ENCODE measurements around the gene GID4. TPM values are rescaled to one million over a fixed set of nuclear protein-coding genes. Genes with fewer than 3 reads are reported as not detected.
A peak's percentile ranks its signal among the peaks of the same experiment; 100 is the strongest.

Gene GID4
- total RNA-seq, 2 donors from 2014 or later, result 6.4 to 7.2 TPM

GRCh38 chr17:18084256-18084655, 45.0 kb downstream of the GID4 start:
- no peak overlapping the region for H3K4me3 Mint-ChIP-seq
- no peaks in the 10 kb centered on the region for H3K9me3 Mint-ChIP-seq
- ATAC-seq (replicated peaks), result no peak
- H3K27ac Mint-ChIP-seq, result no peak overlapping the region
- peaks cover under 1% of the 10 kb centered on the region for H3K27me3 Mint-ChIP-seq
- peaks cover 11% of the 10 kb centered on the region for H3K4me1 Mint-ChIP-seq
- H3K36me3 Mint-ChIP-seq (ENCODE audit: low read depth), result no peaks in the 10 kb centered on the region

GRCh38 chr17:18087610-18088491, 48.6 kb downstream of the GID4 start, which contains the start of gene DRG2:
Gene DRG2, plus strand, starts transcription at chr17:18087948. Its CDS starts 76 bp downstream, at chr17:18088024.
- Mint-ChIP-seq H3K4me3 (peak within 1 kb of the TSS; percentile 94), H3K27me3 (no peaks in the 10 kb centered on the region), H3K36me3 (ENCODE audit: low read depth) (peaks cover 28% of the 10 kb centered on the region)

GRCh38 chr17:18089613-18090012, 50.4 kb downstream of the GID4 start:
- H3K36me3 Mint-ChIP-seq (ENCODE audit: low read depth), result peaks cover 46% of the 10 kb centered on the region
- no peak for ATAC-seq (replicated peaks)
- peak overlapping the region; percentile 94 for H3K4me3 Mint-ChIP-seq
- H3K27ac Mint-ChIP-seq, result peak overlapping the region; percentile 96
- H3K27me3 Mint-ChIP-seq, result no peaks in the 10 kb centered on the region
- H3K4me1 Mint-ChIP-seq, result peaks cover 19% of the 10 kb centered on the region
- H3K9me3 Mint-ChIP-seq, result no peaks in the 10 kb centered on the region

More at GRCh38 chr17:18087610-18088491, 48.6 kb downstream of the GID4 start, which contains the start of gene DRG2:
- peaks cover 17% of the 10 kb centered on the region for H3K4me1 Mint-ChIP-seq
- ATAC-seq (replicated peaks), result peak; percentile 95
- H3K9me3 Mint-ChIP-seq, result no peaks in the 10 kb centered on the region
- peak within 1 kb of the TSS; percentile 96 for H3K27ac Mint-ChIP-seq

GRCh38 chr17:18093616-18094408, 54.6 kb downstream of the GID4 start:
- H3K9me3 Mint-ChIP-seq, result no peaks in the 10 kb centered on the region
- ATAC-seq (replicated peaks), result peak; percentile 23

GRCh38 chr17:18094409-18094807, 55.2 kb downstream of the GID4 start:
- H3K27ac Mint-ChIP-seq, result no peak overlapping the region
- no peaks in the 10 kb centered on the region for H3K27me3 Mint-ChIP-seq
- H3K4me1 Mint-ChIP-seq, result peaks cover 19% of the 10 kb centered on the region
- no peak overlapping the region for H3K4me3 Mint-ChIP-seq
- H3K36me3 Mint-ChIP-seq (ENCODE audit: low read depth), result peaks cover 90% of the 10 kb centered on the region
- no peaks in the 10 kb centered on the region for H3K9me3 Mint-ChIP-seq
- ATAC-seq (replicated peaks), result no peak

More at GRCh38 chr17:18093616-18094408, 54.6 kb downstream of the GID4 start:
- Mint-ChIP-seq H3K27me3 (no peaks in the 10 kb centered on the region), H3K27ac (no peak overlapping the region), H3K4me3 (no peak overlapping the region), H3K4me1 (peaks cover 22% of the 10 kb centered on the region), H3K36me3 (ENCODE audit: low read depth) (peaks cover 85% of the 10 kb centered on the region)

GRCh38 chr17:18099516-18099915, 60.3 kb downstream of the GID4 start:
- Mint-ChIP-seq H3K27ac (no peak overlapping the region), H3K4me3 (no peak overlapping the region), H3K27me3 (no peaks in the 10 kb centered on the region), H3K4me1 (peaks cover 9% of the 10 kb centered on the region), H3K36me3 (ENCODE audit: low read depth) (peaks cover 54% of the 10 kb centered on the region), H3K9me3 (no peaks in the 10 kb centered on the region)
- no peak for ATAC-seq (replicated peaks)

- peaks cover 44% of the 10 kb centered on the region for H3K36me3 Mint-ChIP-seq (ENCODE audit: low read depth)
- no peak overlapping the region for H3K4me3 Mint-ChIP-seq
- H3K27ac Mint-ChIP-seq, result no peak overlapping the region
- H3K4me1 Mint-ChIP-seq, result peaks cover 9% of the 10 kb centered on the region
- no peak for ATAC-seq (replicated peaks)
- H3K9me3 Mint-ChIP-seq, result no peaks in the 10 kb centered on the region
- H3K27me3 Mint-ChIP-seq, result no peaks in the 10 kb centered on the region
These were observed 61.4 kb downstream of the GID4 start for GRCh38 chr17:18100616-18101015.

GRCh38 chr17:18101828-18102227, 62.6 kb downstream of the GID4 start:
- peaks cover 39% of the 10 kb centered on the region for H3K36me3 Mint-ChIP-seq (ENCODE audit: low read depth)
- H3K27me3 Mint-ChIP-seq, result no peaks in the 10 kb centered on the region
- no peak overlapping the region for H3K4me3 Mint-ChIP-seq
- no peaks in the 10 kb centered on the region for H3K4me1 Mint-ChIP-seq
- H3K27ac Mint-ChIP-seq, result no peak overlapping the region
- no peak for ATAC-seq (replicated peaks)
- H3K9me3 Mint-ChIP-seq, result no peaks in the 10 kb centered on the region

- Mint-ChIP-seq H3K27ac (no peak overlapping the region), H3K4me1 (no peaks in the 10 kb centered on the region), H3K27me3 (no peaks in the 10 kb centered on the region), H3K4me3 (no peak overlapping the region), H3K36me3 (ENCODE audit: low read depth) (peaks cover 37% of the 10 kb centered on the region), H3K9me3 (no peaks in the 10 kb centered on the region)
- no peak for ATAC-seq (replicated peaks)
These were observed 63.4 kb downstream of the GID4 start for GRCh38 chr17:18102640-18103039.

- ATAC-seq (replicated peaks), result no peak
- Mint-ChIP-seq H3K4me1 (no peaks in the 10 kb centered on the region), H3K9me3 (no peaks in the 10 kb centered on the region), H3K4me3 (no peak overlapping the region), H3K36me3 (ENCODE audit: low read depth) (peaks cover 17% of the 10 kb centered on the region), H3K27me3 (no peaks in the 10 kb centered on the region), H3K27ac (no peak overlapping the region)
These were observed 65.8 kb downstream of the GID4 start for GRCh38 chr17:18105027-18105426.

- H3K36me3 Mint-ChIP-seq (ENCODE audit: low read depth), result peaks cover 12% of the 10 kb centered on the region
- no peak overlapping the region for H3K27ac Mint-ChIP-seq
- H3K4me1 Mint-ChIP-seq, result no peaks in the 10 kb centered on the region
- no peaks in the 10 kb centered on the region for H3K27me3 Mint-ChIP-seq
- H3K4me3 Mint-ChIP-seq, result no peak overlapping the region
- no peak for ATAC-seq (replicated peaks)
- H3K9me3 Mint-ChIP-seq, result no peaks in the 10 kb centered on the region
These were observed 66.4 kb downstream of the GID4 start for GRCh38 chr17:18105595-18105994.

GRCh38 chr17:18106211-18106610, 67.0 kb downstream of the GID4 start:
- ATAC-seq (replicated peaks), result no peak
- H3K36me3 Mint-ChIP-seq (ENCODE audit: low read depth), result peaks cover 12% of the 10 kb centered on the region
- H3K4me3 Mint-ChIP-seq, result no peak overlapping the region
- H3K4me1 Mint-ChIP-seq, result no peaks in the 10 kb centered on the region
- H3K27me3 Mint-ChIP-seq, result no peaks in the 10 kb centered on the region
- H3K9me3 Mint-ChIP-seq, result no peaks in the 10 kb centered on the region
- no peak overlapping the region for H3K27ac Mint-ChIP-seq

- peak overlapping the region; percentile 41 for H3K27ac Mint-ChIP-seq
- no peaks in the 10 kb centered on the region for H3K9me3 Mint-ChIP-seq
- no peaks in the 10 kb centered on the region for H3K4me1 Mint-ChIP-seq
- no peaks in the 10 kb centered on the region for H3K27me3 Mint-ChIP-seq
- H3K36me3 Mint-ChIP-seq (ENCODE audit: low read depth), result peaks cover 12% of the 10 kb centered on the region
- ATAC-seq (replicated peaks), result no peak
- no peak overlapping the region for H3K4me3 Mint-ChIP-seq
These were observed 68.0 kb downstream of the GID4 start for GRCh38 chr17:18107061-18107790.

- Mint-ChIP-seq H3K27ac (no peak overlapping the region), H3K27me3 (no peaks in the 10 kb centered on the region), H3K4me1 (no peaks in the 10 kb centered on the region), H3K9me3 (no peaks in the 10 kb centered on the region), H3K36me3 (ENCODE audit: low read depth) (peaks cover 12% of the 10 kb centered on the region), H3K4me3 (no peak overlapping the region)
- no peak for ATAC-seq (replicated peaks)
These were observed 68.8 kb downstream of the GID4 start for GRCh38 chr17:18107971-18108370.

Measured in activated T-helper 17 cell treated with anti-CD3 and anti-CD28 coated beads, Interleukin-2, amount 50 U/mL, for 72 hours (primary cell).